Measurements from ENCODE around the gene RAB3IL1.

RAB3IL1 gene

GRCh38 chr11:61918938-61919704 lies 1.8 kb upstream of the RAB3IL1 start:
- no peak for DNase-seq

- no peak for DNase-seq
Measured at GRCh38 chr11:61918251-61918937, 1.0 kb upstream of the RAB3IL1 start.

GRCh38 chr11:61916737-61917333 lies 531 bp downstream of the RAB3IL1 start:
- no peak for DNase-seq

GRCh38 chr11:61914471-61915171 lies 2.7 kb downstream of the RAB3IL1 start:
- no peak for DNase-seq

GRCh38 chr11:61913699-61914395 lies 3.5 kb downstream of the RAB3IL1 start:
- no peak for DNase-seq

- DNase-seq: no peak
Measured at GRCh38 chr11:61912991-61913698, 4.2 kb downstream of the RAB3IL1 start.

GRCh38 chr11:61912530-61912898 lies 4.9 kb downstream of the RAB3IL1 start:
- no peak for DNase-seq

GRCh38 chr11:61911701-61912529 lies 5.5 kb downstream of the RAB3IL1 start:
- DNase-seq: no peak

GRCh38 chr11:61911128-61911700 lies 6.2 kb downstream of the RAB3IL1 start:
- DNase-seq: no peak

- no peak for DNase-seq
Measured at GRCh38 chr11:61910187-61911127, 6.9 kb downstream of the RAB3IL1 start.

- no peak for DNase-seq
Measured at GRCh38 chr11:61908730-61909316, 8.5 kb downstream of the RAB3IL1 start.

- no peak for DNase-seq
Measured at GRCh38 chr11:61907871-61908729, 9.3 kb downstream of the RAB3IL1 start.

- DNase-seq: no peak
Measured at GRCh38 chr11:61907282-61907681, 10.1 kb downstream of the RAB3IL1 start.

- no peak for DNase-seq
Measured at GRCh38 chr11:61906522-61906909, 10.8 kb downstream of the RAB3IL1 start.

GRCh38 chr11:61905801-61906521 lies 11.4 kb downstream of the RAB3IL1 start:
- no peak for DNase-seq

- no peak for DNase-seq
Measured at GRCh38 chr11:61905067-61905696, 12.2 kb downstream of the RAB3IL1 start.

GRCh38 chr11:61904539-61905048 lies 12.8 kb downstream of the RAB3IL1 start:
- DNase-seq: no peak
